Cerebellar cortex (tissue), 1 donor: Measurements from ENCODE around the gene ZNF526.

ENCODE experiments used
- DNase-seq: peaks from one replicate; pipeline ENCODE4 v3.0.0-alpha.2; 2015; ENCODE audit warnings: low spot score

Gene ZNF526

GRCh38 chr19:42196011-42197001 lies 23.8 kb upstream of the ZNF526 start:
- DNase-seq: no peak

GRCh38 chr19:42197375-42197817 lies 22.7 kb upstream of the ZNF526 start:
- no peak for DNase-seq

DNA sequence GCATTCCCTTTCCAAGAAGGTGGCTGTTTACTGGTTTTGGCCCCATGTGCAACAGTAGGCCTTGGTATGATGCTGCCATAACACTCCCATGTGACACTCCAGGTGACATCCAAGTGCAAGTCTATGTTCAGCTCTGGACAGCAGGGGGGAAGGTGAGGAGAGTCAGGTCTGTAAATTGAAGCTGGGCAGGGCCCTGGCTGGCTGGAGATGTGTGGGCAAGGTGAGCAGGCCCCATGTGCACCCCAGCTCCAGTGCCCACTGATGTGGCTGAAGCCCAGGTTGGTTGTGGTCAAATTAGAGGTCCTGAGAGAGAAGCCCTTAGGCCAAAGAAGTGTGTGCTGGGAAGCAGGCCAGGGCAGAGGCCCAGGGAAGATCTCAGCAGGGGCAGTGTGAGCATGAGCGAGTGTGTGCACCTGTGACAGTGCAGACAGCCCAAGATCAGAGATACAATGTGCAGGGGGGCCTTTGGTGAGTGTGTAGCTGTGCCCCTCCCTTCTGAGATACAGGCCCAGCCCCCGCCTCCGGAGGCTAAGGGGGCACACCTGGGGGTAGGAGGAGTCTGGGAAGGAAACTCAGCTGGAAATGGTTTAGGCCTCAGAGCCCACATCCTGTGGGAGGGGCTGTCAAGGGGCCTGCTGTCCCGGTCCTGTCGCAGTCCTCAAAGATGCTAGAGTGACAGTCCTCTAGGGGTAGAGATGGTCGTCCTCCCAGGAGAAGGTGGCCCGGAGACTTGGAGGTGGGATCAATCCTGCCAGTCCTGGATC lies 21.3 kb upstream of the ZNF526 start:
- no peak for DNase-seq

- DNase-seq: no peak
Observed at GRCh38 chr19:42199440-42200115, 20.5 kb upstream of the ZNF526 start.

DNA sequence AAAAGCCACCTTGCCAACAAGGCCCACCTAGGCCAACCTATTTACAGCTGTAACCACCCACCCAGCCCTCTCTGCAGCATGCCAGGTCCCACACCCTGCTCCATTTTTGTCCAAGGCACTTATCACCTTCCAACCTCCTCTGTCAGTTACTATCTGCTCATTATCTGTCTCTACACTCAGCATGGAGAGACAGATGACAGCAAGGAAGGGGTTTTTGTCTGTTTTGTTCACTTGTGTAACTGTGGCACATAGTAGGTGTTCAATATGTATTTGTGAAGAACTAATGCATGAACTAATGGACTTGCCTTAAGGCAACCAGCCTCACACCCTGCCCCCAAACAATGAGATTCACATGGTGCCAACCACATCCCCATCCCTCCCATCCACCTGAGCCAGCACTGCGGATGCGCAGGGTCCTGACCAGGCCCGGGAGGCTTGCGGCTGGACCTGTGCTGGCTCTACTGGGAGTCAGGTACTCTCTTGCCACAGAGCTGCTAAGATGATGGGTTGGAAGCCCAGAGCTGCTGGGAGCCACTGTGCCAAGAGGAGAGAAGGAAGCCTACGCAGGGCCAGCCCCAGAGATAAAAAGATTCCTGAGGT lies 19.9 kb upstream of the ZNF526 start:
- no peak for DNase-seq

- no peak for DNase-seq
Observed at GRCh38 chr19:42201489-42202289, 18.4 kb upstream of the ZNF526 start.

GRCh38 chr19:42202290-42202880 lies 17.7 kb upstream of the ZNF526 start:
- DNase-seq: no peak

- DNase-seq: no peak
Observed at GRCh38 chr19:42203700-42204099, 16.4 kb upstream of the ZNF526 start.

DNA sequence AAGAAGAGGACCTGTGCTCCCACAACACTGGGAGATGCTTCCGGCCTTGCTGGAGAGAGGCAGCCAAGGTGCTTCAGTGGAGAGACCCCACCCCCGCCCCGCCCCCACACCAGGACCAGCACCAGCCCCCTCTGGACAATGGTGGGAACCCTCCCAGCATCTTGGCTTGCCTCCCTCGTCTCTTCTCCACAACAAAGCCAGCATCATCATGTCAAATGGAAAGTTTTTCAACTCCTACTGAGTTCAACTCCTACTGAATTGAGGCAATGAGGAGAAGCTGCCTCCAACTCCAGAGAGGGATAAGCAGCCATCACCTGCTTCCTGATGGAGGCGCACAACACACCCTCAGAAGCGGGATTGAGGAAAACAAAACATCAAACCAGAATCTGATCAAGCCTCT lies 15.4 kb upstream of the ZNF526 start:
- DNase-seq: no peak

DNA sequence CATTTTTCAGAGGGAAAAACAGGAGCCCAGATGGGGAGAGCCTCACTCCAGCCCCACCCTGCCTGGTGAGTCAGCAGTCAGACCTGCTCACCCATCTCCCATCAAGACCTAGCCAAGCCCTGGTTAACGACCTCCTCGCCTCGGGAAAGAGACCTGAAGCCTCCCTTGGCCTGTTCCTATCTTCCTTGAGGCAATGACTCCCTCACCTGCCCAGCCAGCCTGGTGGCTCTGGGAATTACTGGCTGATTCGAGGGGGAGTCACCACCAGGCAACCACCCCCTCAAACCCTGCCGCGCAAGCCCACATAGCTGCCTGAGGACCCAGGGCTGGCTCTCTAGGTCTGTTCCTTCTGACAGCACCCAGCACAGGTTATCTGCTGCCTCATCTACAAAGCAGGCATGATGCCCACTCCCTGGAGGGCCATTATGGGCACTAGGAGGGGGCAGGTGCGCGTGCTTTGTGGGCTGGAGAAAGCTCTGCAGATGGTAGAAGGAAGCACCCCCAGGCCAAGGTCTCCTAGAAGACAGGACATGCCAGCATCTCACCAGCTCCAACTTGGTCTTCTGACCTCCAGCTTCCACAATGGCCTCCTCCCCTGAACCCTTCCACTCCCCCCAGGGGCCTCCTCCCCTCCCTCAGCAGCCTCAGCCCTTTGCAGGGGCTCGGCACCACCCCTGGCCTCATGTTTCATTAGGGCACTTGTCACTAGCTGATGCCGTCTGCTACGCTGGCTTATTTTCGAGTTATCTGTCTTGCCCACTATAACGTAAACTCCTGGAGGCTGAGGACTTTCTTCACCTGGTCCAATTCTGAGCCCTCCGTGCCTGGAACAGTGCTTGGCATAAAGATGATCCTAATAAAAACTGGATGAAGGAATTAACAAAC lies 13.0 kb upstream of the ZNF526 start:
- DNase-seq: no peak

DNA sequence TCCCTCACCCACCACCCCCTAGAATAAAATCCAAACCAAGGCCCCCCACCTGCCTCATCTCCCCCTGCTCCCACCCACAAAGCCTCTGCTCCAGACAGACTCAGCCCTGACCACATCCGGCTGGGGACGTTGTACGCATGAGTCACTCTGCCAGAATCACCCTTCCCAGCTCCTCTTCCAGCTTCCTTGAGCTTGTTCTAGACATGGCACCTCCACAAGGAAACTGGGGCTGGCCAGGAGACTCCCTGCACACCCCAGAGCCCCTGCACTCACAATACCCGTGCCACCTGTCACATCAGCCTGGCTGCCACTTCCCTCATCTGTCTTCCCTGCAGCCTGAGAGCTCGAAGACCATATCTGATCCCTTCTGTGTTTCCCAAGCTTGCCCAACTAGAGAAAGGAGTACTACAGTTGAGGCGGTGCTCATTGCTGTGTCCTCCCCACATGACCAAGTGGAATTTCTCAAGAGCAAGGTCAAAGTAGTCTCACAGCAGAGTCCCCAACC lies 12.3 kb upstream of the ZNF526 start:
- no peak for DNase-seq

DNA sequence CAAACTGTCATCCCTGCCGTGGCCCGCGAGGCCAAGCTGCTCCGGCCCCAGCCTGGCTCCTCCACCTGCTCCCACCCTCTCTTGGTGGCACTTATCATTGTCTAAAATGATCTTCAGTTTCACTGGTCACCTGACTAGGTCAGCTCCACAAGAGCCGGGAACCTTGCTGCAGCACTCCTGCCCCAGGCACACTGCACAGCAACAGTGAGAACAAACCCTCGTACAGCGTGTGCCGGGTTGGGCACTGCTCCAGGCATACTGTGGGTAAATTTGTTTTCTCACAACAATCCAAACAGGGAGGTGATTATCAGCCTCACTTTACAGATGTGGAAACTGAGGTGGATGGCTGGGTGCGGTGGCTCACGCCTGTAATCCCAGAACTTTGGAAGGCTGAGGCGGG lies 11.5 kb upstream of the ZNF526 start:
- no peak for DNase-seq

- no peak for DNase-seq
Observed at GRCh38 chr19:42212886-42213285, 7.2 kb upstream of the ZNF526 start.

DNA sequence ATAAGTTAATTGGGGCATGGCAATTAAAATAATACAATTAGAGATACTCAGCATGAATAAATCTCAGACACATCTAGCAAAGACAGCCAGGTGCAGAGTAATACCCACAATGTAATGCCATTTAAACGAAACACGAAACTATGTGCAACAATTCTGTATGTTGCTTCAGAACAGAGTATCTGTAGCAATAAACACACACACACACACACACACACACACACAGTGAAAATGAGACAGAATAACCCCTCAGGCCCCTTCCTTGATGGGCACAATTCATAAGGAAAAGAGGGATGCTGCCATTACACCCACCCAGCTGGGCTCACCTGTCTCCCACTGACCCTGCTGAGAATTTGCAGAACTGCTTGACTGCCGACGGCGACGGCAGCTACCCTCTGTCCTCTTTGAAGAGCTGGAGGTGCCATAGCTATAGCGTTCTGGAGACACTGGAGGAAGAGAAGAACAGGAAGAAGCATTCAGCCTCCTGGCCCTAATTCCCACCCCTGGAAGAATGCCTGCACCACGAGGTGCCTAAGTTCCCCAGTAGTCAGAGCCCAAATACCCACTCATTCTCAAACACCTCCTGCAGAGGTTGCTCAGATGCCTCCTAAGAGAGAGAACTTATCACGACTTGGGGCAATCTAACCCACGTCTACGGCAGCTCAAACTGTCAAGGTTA lies 5.2 kb upstream of the ZNF526 start:
- no peak for DNase-seq

GRCh38 chr19:42216653-42217519 lies 3.2 kb upstream of the ZNF526 start:
- DNase-seq: peak; percentile 44

DNA sequence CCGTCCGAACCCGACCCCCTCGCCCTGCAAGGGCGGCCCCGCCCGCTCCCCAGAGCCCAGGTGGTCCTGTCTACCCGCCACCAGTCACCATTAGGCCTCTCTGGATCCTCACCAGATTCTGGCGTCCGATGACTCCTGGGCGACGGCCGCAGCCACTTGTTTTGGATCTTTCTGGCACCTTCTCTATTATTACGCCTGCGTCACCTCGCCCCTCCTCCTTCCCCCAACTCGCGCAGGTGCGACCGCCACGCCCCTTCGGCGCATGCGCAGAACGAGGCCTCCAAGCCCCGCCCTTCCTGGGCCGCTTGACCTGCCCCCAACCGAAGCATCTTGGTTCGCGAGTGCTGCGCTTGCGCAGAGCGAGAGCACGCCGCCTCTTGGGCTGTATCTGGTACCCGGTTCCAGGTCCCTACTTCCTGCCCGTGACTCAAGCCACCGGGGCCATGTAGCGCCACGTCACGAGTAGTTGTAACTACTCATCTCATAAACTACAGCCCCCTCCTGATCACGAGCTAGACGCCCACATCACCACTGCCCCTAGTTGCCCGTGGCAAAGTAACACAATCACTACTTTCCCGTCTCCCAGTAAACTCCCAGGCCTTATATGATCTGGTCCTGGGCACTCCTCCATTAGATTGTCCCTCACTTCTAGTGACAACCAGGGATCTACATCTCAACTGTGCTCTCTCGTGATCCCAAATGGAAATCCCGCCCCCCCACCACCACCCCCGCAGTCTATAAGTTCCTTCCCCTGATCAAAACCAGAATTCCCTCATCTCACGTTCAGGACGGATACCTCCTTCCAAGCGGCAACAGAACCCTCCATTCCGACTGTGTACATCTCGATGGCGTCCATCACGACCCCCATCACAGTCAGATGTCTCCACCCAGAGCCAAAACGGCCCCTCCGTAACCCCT lies 2.3 kb upstream of the ZNF526 start, which contains the start of gene DEDD2:
Gene DEDD2, minus strand, starts transcription at position 158 of the 918 bp plus-strand sequence. CDS start 670 bp downstream, outside the sequence.
- peak; percentile 96 for DNase-seq

DNA sequence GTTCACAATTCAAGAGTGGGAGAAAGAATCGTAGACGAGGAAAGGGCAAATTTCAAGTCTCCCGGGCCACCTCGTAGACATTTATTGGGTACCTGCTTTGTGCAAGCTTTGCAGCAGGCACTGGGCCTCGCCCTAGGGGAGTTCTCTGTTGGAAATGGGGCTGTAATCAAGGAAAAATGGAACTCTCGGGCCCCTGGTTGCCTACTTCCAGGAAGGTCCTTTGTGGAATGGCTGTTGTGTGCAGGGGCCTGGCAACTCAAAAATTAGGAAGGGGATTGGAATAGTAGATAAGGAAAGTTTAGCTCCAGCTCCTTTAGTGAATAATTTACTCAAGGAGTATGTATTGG lies 612 bp downstream of the ZNF526 start:
- no peak for DNase-seq
